GM12892 (cell line): Measurements from ENCODE around the gene CPS1.

Source experiments
- POLR2A ChIP-seq: IDR thresholded peaks from 2 replicates; pipeline ENCODE4 v1.6.1; 2011; ENCODE audit warnings: low read depth, low read length, control low read depth
- POLR2AphosphoS5 ChIP-seq: IDR thresholded peaks from 2 replicates; pipeline ENCODE4 v1.6.1; 2011; ENCODE audit warnings: low read depth, low read length, control low read depth
- TAF1 ChIP-seq: IDR thresholded peaks from 2 replicates; pipeline ENCODE4 v1.6.1; 2011; ENCODE audit warnings: low read depth, mild to moderate bottlenecking, control low read depth, low read length, borderline replicate concordance

DNA sequence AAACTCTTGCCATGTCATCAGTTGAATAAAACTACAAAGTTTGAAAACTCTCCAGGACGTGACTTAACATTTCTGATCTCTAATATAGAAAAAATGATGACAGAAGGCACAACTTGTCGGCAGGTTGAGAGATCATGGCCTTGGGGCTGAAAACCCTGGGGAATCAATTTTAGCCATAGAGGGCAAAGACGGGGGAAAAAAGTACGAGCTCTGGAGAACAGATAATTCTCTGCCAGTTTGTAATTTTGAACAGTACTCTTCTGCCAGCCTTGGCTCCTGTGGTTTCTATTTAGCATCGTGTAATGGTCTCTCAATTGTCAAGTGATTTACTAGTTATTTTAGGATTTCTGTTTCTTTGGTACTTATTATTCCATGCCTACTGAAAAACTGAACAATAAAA, 25.3 kb upstream of the CPS1 start:
- TF ChIP-seq POLR2AphosphoS5 (no peak), TAF1 (no peak), POLR2A (no peak)
